GM18507 (cell line): ENCODE measurements around the gene CLCN7.

Experiments
- DNase-seq: peaks from one replicate; pipeline ENCODE4 v3.0.0; 2011; ENCODE audit warnings: low read depth; ENCODE audit not compliant: insufficient read length; ENCODE audit errors: extremely low spot score
- FAIRE-seq: peaks from 2 replicates; lab custom pipeline; 2011; peaks lifted over from hg19 to GRCh38; lab: Jason Lieb, UNC

Gene CLCN7

DNA sequence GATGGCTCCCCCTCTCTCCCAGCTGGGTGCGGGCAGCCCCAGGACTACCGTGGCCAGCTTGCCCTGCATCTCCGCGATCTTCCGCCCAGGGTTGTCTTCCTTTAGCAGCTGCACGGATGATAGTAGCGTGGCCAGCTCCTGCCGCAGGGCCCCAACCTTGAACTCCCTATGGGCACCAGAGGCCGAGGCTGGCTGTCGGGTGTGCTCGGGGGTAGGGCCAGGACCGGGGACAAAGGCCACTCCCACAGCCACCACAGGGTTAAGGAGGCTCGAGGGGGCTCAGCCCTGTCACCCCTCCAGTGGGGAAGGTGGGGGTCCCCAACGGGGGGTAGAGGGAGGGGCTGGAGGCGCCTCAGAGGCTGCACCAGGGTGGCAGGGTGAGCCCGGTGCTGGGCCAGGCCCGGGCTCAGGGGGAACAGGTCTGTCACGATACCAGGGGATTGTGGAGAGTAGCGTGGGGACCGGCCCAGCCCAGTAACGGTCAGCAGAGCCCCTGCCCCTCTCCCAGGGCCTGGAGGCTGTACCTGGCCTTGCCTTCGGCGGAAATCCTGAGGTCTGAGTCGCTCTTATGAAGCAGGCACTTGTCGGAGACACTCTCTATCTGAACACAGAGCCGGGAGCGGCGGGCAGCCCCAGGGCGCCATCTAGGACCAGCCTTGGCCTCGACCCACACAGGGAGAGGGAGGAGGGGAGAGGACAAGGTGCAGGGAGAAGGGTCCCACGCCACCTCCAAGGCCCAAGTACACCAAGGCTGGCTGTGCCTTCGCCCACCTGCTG is 38.7 kb downstream of the CLCN7 start:
- DNase-seq (no peak), FAIRE-seq (no peak)

DNA sequence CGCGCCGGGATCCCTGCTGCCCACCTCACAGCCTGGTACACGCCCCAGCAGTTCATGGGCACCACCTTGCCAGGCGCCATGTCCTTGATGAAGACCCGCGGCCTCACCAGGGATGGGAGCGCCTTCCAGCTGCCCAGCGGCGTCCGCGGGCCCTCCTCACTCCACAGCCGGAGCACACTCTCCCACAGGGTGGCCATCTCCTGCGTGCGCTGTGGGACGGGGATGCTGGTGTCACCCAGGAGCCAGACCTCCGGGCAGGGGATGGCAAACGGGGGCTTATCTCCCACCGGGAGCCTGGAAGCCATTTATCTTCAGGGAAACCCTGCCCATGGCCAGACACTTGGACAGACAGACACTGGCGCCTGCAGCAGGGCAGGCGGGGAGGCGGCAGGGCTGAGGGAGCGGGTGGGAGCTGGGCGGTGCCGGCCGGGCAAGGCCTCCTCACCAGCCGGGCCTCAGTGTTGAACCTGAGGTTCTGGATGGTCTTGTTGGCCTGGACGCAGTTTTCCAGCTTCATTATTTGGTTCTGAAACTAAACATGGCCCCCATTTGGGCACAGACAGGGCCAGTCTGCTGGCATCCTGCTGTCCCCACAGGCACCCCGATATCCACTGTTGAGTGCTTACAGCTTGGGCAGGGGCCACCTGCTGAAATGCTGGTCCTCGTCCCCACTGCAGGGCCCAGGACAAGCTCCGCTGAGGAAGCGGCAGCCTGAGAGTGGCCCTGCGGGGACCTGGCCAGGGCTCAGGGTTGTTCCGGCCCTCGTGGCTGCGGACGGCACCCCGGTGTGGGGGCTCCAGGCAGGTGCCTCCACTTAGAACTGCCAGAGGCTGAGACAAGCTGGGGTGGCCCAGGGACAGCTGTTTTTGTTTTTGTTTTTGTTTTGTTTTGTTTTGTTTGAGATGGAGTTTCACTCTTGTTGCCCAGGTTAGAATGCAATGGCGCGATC is 39.9 kb downstream of the CLCN7 start:
- DNase-seq (no peak), FAIRE-seq (no peak)

GRCh38 chr16:1433756-1434155 is 41.1 kb downstream of the CLCN7 start:
- FAIRE-seq (no peak), DNase-seq (no peak)

- no peak for DNase-seq
- FAIRE-seq: no peak
These were observed 41.6 kb downstream of the CLCN7 start for GRCh38 chr16:1433263-1433560.

- FAIRE-seq: no peak
These were observed 42.2 kb downstream of the CLCN7 start for GRCh38 chr16:1432388-1433262.

DNA sequence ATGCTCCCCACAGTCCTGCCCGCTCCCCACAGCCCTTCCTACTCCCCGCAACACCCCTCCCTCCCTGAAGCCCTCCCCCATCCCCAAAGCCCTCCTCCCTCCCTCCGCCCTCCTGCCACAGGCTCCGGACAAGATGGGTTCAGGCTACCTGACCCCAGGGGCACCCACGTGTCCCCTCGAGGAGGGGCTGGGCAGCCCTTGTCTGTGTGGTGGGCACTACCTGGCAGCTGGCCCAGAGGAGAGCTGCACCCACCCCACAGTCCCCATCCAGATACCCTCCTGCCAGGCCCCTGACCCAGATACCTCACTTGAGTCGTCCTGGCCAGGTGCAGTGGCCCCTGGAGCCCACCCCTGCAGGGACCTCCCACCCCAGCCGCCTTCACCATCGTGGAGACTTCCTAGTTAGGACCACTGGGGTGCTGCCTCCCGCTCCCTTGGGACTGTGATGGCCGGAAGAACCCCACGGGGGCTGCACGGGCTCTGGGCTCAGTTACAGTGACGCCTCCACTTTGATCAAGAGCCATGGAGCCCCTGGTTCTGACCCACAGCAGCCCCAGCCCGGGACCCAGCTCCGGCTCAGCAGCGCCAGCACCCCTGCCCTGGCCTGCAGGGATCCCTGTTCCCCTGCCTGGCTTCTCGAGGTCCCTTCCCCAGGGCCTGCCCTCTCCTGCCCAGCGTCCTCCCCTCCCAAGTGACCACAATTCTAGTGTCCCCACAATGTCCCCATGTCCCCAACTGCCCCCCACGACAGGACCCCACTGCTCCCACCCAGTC is 43.1 kb downstream of the CLCN7 start:
- DNase-seq: no peak
- FAIRE-seq: no peak

More at GRCh38 chr16:1432388-1433262, 42.2 kb downstream of the CLCN7 start:
- no peak for DNase-seq

DNA sequence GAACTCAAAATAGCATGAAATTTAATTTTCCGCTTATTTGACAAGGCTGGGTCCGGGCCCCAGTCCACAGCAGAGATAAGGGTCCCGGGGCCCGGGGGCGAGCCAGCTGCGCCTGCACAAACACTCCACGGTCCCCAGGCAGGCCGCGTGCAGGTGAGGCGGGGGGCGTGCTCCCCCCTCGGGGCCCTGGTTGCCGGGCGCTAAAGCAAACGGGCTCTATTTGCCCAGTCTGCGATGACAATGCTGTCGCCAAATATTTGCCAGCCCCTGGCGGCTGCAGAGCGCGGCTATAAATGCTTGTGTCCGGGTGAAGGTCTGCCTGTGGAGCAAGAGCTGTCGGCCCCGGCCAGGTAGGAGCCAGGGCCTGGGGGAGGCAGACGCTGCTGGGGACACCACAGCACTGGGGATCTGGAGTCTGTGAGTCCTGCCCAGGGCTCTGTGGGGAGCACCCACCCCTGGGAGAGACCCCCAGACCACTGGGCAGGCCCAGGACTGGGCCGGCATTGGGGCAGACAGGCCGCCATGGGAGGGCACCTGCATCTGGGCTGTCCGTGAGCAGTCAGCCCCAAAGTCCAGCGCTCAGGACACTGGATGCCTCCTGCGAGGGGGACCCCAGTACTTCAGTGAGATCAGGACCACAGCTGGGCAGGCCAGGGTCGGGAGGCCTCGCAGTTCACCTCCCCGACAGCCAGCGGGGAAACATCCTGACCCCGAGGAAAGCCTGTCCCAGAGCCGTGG is 43.9 kb downstream of the CLCN7 start, which contains the start of gene PERCC1:
Gene PERCC1 (plus strand): TSS at position 320 of the 738 bp plus-strand sequence. CDS start 1,516 bp downstream, outside the sequence.
- no peak for FAIRE-seq
- DNase-seq: no peak

DNA sequence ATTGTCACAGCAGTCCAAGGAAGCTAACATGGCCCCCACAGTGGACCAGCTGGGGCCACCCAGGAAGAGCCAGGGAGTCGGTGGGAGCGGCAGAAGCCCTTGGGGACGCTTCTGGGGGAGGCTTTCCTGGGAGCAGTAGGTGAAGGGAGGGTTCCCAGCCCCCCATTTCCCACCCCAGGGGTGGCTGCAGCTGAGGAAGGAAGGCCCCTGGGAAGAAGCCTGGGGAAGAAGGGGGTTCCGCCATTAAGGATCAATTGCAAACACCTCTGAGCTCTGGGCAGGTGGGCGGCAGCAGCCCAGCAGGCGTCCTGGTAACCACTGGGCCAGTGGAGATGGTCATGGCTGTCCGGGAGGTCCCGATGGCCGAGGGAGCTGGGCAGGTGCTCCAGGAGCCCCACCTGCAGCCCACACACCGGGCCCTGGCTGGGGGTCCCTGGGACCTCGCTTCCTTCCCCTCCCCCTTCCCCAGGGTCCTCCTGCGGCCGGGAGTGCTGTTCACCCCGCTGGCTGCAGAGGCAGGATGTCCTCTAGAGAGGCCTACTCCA is 44.5 kb downstream of the CLCN7 start:
- FAIRE-seq: no peak
- no peak for DNase-seq

DNA sequence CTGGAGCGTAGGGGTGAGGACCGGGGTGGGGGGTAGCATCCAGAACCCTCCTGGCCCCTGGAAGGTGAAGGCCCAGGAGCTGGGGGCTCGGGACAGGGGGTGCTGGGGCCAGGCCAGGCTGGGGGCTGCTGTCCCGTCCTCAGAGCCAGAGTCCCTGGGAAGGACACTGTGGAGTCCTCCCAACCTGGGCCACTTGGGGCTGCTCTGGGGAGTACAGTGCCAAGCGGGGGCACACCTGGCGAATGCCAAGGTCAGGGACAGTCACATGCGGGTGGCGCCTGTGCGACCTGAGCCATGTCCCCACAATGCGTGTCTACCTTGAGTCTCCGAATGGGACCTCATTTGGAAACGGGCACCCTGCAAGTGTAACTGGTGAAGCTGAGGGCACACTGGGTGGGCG is 45.2 kb downstream of the CLCN7 start:
- FAIRE-seq (no peak), DNase-seq (no peak)

- DNase-seq (no peak), FAIRE-seq (no peak)
These were observed 45.8 kb downstream of the CLCN7 start for GRCh38 chr16:1429012-1429411.

GRCh38 chr16:1428511-1428910 is 46.3 kb downstream of the CLCN7 start:
- DNase-seq (no peak), FAIRE-seq (no peak)

DNA sequence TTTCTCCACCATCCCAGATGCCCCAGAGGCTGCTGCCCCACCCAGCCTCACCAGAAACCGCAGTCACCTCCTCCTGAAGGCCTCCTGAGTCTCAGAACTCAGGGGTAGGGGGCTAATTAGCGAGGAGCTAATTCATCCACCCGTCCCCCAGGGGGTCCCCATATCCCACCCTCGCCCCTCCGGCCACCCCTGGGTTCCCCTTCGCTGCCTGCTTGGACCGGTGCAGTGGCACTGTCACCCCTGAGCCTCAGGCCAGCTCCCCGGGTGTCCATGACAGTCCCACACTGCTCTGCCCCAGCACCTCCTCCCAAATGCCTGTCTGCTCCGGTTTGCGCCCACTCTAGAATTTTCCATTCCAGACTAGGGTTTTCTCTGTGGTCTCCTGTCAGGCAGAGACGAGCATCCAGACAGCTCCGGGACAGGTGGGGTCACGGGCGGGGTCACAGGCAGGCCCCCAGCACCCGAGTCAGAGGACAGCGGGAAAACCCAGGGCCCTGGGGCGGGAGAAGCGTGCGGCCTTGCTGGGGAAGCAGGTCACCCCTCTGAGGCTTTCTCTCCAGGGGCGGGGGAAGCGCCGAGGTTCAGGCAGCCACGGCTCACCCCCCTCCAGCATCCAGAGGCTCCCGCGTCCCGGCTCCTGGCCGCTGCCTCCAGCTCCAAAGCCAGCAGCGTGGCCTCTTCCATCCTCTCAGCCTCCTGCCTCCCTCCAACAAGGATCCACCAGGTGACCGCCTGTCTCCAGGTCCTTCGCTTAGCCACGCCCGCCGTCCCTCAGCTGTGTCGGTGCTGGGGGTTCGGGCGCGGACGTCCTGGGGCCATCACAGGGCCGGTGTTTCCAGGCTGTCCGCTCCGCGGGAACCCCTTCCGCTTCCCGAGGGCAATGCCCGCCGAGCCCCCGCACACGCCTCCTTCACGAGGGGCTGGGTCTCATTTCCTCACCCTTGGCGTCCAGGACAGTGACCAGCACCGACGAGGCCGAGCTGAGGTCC is 47.1 kb downstream of the CLCN7 start:
- no peak for DNase-seq

GRCh38 chr16:1426734-1427471 is 47.9 kb downstream of the CLCN7 start:
- DNase-seq: no peak
- FAIRE-seq: no peak

More for the DNA sequence above, 47.1 kb downstream of the CLCN7 start:
- no peak for FAIRE-seq

DNA sequence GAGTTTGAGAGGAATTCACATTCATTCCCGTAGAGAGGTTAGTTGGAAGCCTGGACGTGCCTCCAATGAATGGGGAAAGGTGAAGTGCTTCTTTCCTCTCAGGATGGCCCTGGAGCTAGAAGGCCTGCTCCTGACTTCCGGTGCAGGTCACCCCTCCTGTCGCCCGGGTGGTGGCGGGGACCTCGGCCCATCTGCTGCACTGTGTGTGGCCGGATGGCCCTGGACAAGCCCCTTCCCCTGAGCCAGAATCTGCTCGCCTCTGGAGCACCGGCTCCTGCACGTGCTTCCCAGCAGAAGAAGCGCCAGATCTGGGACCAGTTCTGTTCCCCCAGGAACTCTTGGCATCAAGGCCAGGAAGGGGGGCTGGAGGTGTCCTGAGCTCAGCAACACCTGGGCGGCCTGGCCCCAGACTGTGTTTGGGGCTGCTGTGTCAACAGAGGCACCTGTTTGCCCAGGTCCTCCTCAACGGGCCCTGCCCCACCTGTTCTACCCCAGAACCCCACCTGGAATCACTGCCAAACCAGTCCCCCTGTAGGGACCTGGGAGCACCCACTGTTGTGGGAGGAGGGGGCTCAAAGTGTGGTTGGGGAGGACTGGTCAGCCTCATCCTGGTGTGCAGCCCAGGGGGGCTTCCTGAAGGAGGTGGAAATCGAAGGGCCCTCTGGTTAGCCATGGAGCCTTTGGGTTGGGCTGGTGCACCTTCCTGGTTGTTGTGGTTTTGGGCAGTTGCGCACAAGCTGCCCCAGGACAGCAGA is 49.0 kb downstream of the CLCN7 start:
- no peak for DNase-seq
- FAIRE-seq: no peak

DNA sequence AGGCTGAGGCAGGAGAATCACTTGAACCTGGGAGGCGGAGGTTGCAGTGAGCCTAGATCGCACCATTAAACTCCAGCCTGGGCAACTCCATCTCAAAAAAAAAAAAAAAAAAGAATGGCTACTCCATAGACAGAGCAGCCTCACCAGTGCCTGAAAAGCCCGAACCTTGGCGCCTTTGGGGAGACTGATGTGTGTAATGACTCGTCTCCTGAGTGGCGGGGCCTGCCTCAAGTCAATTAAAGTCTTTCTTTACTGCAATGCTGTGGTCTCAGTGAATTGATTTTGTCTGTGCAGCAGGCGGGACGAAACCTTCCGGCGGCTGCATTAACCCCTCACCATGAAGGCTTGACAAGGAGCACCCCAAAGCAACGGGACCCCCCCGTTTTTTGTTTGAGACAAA is 50.8 kb downstream of the CLCN7 start:
- DNase-seq (no peak), FAIRE-seq (no peak)

- DNase-seq (no peak), FAIRE-seq (no peak)
These were observed 52.8 kb downstream of the CLCN7 start for GRCh38 chr16:1422076-1422475.
